D721Med (cell line): ENCODE results near the gene ZFYVE28.
"Not testable (repeated sequence)": the region's sequence is repeated elsewhere in the genome, so short reads cannot be mapped to it uniquely, and the experiment has no call there.

Experiments
- DNase-seq: peaks from one replicate; pipeline ENCODE4 v3.0.0; 2011; ENCODE audit warnings: low spot score; ENCODE audit not compliant: insufficient read length
- FAIRE-seq: peaks from 2 replicates; lab custom pipeline; 2011; peaks lifted over from hg19 to GRCh38; lab: Jason Lieb, UNC
- TF ChIP-seq, protein P1 (sequence below): IDR thresholded peaks from 2 replicates; pipeline ENCODE4 v1.5.1; 2012; ENCODE audit warnings: mild to moderate bottlenecking, control low read depth; ENCODE audit not compliant: insufficient read depth; ENCODE audit errors: missing control alignments

ZFYVE28 gene

DNA sequence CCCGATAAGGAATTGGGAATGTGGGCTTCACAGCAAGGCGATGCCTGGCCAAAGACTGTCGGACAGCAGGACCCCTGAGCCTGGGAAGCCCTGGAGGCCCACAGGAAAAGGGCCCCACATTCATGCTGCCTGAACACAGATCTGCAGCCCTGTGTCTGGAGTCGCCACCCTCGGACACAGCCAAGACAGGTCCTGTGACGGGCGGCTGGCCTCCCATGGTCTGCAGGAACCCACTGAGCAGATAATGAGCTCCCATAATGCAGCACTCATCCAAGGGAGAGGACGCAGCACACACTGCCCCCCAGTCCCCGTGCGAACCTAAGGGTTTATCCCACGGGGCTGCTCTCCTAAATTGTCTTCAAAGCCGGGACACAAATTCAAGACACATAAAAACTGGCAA lies 30.6 kb downstream of the ZFYVE28 start:
- TF ChIP-seq, protein P1, sequence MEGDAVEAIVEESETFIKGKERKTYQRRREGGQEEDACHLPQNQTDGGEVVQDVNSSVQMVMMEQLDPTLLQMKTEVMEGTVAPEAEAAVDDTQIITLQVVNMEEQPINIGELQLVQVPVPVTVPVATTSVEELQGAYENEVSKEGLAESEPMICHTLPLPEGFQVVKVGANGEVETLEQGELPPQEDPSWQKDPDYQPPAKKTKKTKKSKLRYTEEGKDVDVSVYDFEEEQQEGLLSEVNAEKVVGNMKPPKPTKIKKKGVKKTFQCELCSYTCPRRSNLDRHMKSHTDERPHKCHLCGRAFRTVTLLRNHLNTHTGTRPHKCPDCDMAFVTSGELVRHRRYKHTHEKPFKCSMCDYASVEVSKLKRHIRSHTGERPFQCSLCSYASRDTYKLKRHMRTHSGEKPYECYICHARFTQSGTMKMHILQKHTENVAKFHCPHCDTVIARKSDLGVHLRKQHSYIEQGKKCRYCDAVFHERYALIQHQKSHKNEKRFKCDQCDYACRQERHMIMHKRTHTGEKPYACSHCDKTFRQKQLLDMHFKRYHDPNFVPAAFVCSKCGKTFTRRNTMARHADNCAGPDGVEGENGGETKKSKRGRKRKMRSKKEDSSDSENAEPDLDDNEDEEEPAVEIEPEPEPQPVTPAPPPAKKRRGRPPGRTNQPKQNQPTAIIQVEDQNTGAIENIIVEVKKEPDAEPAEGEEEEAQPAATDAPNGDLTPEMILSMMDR = no peak
- DNase-seq (no peak), FAIRE-seq (no peak)

DNA sequence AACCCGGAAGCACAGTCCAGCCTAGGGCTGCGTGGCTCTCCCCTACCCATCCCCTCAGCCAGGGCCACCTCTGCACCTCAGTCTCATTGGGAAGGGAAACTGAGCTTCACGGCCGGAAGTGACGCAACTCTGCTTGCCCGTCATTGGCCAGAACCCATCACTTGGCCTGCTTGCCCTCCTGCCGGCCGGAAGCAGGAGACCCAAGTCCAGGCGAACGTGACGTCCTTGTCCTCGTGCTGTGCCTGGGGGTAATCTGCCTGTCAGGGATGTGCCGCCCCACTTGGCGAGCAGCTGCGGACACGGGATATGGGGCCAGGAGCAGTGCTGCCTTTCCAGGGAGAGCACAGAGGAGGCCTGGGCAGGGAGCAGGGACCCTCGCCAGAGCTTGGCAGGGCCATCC lies 31.2 kb downstream of the ZFYVE28 start:
- TF ChIP-seq, protein P1 = no peak
- DNase-seq (no peak), FAIRE-seq (no peak)

GRCh38 chr4:2386717-2387116 lies 31.7 kb downstream of the ZFYVE28 start:
- FAIRE-seq (no peak), DNase-seq (no peak)
- TF ChIP-seq, protein P1 = no peak

DNA sequence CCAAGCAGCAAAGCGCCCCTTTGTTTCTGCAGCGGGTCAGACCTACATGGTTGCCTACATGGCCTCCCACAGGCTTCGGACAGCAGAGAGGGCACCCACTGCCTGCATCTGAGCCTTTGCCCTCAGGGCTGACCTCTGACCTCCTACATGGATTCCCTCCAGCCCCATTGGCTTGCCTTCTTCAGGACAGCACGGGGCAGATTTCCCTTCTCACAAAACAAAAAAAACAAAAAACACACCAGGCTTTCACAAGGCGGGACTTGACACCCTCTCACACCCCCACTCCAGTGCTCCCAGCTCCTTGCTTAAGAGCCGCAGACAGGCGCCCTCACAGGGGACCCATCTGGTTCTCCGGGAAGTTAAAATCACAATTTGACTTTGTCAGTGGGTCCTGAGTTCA lies 32.9 kb downstream of the ZFYVE28 start:
- FAIRE-seq = no peak
- TF ChIP-seq, protein P1 = no peak

DNA sequence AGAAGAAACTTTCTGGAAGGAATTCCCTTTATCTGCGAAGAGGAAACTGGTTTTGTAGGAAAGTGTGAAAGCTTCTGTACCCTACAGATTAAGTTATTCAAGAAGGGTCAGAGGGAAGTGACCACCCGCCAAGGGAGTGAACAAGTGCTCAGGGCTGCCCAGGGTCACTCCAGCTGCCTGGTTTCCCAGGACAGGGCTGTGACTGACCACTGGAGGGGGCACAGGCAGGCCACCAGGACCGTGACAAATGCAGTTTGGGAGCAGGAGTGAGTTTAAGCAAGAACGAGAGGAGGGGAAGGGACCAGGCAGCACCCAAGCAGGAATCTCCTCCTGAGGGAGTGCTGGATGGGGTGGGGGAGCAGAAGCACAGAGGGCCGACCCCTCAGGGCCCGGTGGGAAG lies 34.2 kb downstream of the ZFYVE28 start:
- TF ChIP-seq, protein P1 = no peak
- no peak for FAIRE-seq

More for the DNA sequence above, 32.9 kb downstream of the ZFYVE28 start:
- DNase-seq = no peak

DNA sequence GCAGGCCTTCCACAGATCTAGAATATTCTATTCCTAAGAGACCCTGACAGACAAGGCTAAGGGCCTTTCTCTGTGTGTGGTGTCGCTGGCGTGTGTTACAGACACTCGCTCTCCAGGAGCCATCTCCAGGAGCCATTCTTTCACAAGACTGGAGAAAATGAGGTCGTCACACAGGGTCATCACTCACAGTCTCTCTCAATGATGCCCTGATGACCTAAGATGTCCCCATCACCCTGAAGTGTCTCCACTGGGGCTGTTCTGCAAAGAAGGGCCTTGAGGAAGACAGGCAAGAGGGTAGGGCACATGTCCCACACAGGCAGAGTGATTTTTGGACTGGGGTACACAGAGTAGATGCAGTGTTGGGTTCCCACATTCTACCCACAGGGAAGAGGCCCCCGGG lies 34.7 kb downstream of the ZFYVE28 start:
- TF ChIP-seq, protein P1 = no peak
- no peak for DNase-seq

More for the DNA sequence above, 34.2 kb downstream of the ZFYVE28 start:
- no peak for DNase-seq

GRCh38 chr4:2383220-2383631 lies 35.2 kb downstream of the ZFYVE28 start:
- not testable (repeated sequence) for DNase-seq, FAIRE-seq

More for the DNA sequence above, 34.7 kb downstream of the ZFYVE28 start:
- FAIRE-seq = no peak

DNA sequence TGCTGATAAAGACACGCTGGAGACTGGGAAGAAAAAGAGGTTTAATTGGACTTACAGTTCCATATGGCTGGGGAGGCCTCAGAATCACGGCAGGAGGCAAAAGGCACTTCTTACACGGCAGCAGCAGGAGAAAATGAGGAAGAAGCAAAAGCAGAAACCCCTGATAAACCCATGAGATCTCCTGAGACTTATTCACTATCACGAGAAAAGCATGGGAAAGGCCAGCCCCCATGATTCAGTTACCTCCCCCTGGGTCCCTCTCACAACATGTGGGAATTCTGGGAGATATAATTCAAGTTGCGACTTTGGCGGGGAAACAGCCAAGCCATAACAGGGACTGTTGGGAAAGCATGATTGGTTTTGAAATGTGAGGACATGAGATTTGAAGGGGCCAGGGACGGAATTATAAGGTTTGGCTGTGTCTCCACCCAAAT lies 35.7 kb downstream of the ZFYVE28 start:
- DNase-seq, FAIRE-seq: not testable (repeated sequence)

GRCh38 chr4:2380589-2380988 lies 37.9 kb downstream of the ZFYVE28 start:
- DNase-seq, FAIRE-seq: not testable (repeated sequence)
